ENCODE results near the gene FMN1.
"Not testable (repeated sequence)": the region's sequence is repeated elsewhere in the genome, so short reads cannot be mapped to it uniquely, and the experiment has no call there.

The FMN1 gene

DNA sequence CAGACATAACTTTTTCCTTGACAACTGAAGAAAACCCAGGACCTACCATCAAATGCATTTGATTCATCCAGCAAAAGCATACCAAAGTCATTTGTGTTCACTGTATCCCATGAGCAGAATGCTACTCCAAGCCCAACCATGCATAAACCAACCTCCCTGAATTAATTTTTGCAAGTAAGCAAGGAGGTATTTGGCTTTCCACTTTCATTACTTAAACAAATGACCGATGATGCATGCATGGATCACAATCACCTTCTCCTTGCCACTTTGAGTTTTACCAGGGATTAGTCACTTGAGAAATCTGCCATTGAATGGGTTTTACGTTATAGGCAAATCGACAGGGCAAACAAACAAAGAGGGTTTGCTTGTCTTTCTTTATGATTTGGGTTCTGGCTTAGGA is 214.8 kb downstream of the FMN1 start:
- DNase-seq: no peak

GRCh38 chr15:32977506-32977905 is 217.0 kb downstream of the FMN1 start:
- no peak for DNase-seq

DNA sequence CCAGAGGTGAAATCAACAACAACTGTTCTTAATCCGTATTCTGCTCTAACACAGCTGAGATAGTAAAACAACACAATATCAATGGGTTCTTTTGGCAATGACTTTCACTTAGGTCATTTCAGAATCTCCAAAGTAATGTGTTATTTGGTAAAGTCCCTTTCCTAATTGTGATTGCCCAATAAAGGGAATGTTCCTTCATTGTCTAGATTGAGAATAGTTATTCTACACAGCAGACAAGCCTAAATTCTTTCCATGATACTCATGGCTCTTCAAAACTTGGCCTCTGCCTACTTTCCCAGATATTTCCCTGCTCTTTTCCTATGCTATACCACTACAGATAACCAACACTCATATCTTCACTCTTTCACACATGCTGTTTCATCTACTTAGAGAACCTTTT is 219.8 kb downstream of the FMN1 start:
- no peak for DNase-seq

- DNase-seq: no peak
These were observed 221.8 kb downstream of the FMN1 start for GRCh38 chr15:32972686-32973085.

GRCh38 chr15:32970847-32971246 is 223.7 kb downstream of the FMN1 start:
- no peak for DNase-seq

DNA sequence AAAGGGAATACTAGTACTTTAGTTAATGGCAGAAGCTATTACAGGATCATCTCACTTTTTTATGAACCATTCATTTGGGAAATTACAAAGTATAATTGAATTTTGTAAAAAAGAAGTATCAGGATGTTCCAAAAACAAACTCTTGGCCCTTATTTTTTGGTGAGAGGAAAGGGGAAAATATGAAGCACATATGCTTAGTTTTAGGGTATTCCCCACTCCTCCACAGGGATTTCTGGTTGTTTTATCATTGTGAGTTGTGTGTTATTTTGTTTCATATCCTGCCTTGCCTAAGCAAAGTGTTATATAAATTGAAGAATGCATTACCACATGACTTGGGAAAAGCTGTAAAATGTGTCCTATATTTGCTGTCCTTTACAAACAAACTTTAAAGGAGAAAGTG is 227.0 kb downstream of the FMN1 start:
- DNase-seq: no peak

DNA sequence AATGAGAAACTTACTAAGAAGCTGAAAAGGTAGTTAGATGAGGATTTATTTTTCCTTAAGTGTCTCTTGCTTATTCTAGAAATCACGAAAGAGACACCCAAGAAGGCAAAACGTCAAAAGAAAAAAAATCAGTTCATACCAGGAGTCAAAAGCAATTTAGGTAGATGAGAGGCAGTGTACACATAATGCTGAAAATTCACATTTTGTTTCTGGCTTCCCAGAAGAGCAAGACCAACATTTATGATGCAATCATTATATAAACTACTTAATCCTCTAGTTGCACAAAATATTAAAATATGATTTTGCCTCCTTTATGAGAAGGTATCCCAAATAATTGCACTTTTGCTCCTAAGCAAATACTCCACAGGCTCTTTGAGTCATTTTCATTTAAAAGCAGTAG is 228.0 kb downstream of the FMN1 start:
- no peak for DNase-seq

DNA sequence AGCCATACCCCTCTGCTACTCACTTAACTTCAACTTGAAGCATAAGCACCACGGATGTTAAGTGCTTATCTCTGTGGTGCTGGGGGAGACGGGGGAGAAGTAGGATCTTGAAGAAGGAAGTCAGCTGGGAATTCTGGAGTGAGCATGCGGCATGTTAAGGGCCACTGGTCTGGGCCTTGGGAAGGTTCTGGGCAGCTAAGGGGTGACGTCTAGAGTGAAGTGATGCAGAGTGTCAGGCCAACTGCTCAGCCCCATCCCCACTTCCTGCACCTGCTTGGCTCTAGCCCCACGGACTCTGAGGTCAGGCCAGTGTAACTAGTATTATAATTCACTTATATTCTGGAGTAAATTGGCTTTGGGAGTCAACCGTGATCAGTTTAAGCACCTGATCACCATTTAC is 228.6 kb downstream of the FMN1 start:
- no peak for DNase-seq

- no peak for DNase-seq
These were observed 235.4 kb downstream of the FMN1 start for GRCh38 chr15:32959077-32959476.

DNA sequence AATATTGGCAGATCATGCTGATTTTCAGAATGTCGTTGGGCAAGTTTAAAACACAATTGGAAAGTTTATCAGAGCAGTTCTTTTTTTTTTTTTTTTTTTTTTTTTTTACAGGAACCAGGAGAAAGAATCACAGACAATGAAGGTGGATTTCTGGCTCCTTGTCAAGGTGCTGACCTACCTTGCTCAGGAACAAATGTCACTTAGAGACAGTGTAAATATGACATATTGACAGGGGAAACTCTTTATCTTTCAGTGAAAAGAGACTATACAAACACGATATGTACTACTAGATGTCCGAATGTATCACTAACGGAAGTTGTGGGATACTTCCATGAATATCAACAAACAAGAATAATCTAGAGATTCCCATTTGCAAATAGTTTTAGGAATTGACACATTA is 237.3 kb downstream of the FMN1 start:
- DNase-seq: no peak

GRCh38 chr15:32956711-32957110 is 237.8 kb downstream of the FMN1 start:
- no peak for DNase-seq

DNA sequence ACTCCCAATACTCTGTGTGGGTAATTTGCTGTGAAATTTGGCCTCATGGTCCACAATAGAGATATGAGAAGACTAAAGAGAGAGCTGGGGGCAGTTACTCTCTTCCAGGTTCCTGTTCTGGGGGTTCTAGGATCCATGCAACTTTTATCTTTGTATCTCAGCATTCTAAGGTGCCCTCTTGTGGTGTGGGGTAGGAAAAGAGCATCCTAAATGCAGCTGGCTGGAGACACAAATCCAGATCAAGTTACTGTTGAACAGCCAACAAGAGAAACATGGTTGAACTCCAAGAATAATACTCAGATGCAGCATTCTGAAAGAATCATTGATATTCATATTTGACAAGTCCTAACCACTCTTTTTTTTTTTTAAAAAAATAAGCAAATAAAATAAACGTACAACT is 238.5 kb downstream of the FMN1 start:
- peak in 9 of 56 donors; percentile 0 to 10 (median 2) for DNase-seq

GRCh38 chr15:32953533-32953910 is 241.0 kb downstream of the FMN1 start:
- DNase-seq: no peak

- no peak for DNase-seq
These were observed 241.5 kb downstream of the FMN1 start for GRCh38 chr15:32952901-32953532.

DNA sequence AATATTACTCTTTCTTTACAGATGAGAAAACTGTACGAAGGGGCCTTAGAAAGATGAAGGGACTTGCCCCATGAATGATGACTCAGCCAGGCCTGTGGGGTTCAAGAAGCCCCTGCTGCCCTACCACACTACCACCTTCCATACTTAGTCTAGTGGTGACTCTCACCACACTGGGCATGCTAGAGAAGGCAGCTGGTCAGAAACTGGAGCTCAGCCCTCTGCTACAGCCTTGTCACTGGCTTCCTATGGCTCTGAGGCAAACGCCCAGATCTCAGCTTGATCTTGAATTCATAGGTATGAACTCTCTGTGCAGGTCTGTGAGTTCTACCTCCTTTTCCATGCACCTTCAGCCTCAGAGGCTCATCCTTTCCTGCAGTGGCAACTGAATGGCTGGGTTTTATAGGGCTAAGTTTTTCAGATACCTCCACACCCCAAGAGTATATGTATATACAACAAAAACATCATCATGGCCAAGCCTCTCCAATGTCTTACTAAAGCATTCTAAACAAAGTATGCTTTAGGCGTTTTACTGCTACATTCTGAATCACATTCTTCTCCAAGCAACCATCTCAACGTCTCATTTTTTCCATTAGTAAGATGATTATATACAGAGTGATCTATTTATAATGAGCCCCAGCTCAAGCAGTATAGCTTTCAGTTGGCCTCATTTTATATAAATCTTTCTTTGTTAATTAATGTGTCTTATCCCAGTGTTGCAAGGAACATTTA is 242.6 kb downstream of the FMN1 start:
- no peak for DNase-seq

DNA sequence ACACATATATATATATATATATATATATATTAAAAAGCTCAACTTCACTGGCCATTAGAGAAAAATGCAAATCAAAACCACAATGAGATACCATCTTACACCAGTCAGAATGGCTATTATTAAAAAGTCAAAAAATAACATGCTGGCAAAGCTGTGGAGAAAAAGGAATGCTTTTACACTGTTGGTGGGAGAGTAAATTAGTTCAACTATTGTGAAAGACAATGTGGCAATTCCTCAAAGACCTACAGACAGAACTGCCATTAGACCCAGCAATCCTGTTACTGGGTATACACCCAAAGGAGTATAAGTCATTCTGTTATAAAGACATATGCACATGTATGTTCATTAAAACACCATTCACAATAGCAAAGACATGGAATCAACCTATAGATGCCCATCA is 244.5 kb downstream of the FMN1 start:
- DNase-seq: not testable (repeated sequence)

DNA sequence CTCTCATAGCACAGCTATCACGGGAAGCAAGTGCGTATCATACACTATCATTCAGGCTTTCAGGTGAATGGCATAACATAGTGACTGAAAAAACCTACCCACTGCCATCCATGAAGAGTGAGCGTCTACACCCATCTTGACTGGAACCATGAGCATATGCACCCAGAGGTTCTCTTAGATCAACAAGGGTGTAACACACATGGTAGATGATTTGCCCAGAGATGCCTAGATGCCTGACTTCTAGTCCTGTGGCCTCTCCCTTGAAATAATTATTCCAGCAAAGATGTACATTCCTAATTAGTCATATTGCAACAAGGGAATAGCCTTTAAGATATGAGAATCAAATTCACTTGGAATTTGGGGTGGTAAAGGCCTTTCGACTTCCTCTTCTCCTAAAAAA is 248.3 kb downstream of the FMN1 start:
- no peak for DNase-seq

- no peak for DNase-seq
These were observed 250.1 kb downstream of the FMN1 start for GRCh38 chr15:32944431-32944830.

- no peak for DNase-seq
These were observed 250.8 kb downstream of the FMN1 start for GRCh38 chr15:32943711-32944110.

DNA sequence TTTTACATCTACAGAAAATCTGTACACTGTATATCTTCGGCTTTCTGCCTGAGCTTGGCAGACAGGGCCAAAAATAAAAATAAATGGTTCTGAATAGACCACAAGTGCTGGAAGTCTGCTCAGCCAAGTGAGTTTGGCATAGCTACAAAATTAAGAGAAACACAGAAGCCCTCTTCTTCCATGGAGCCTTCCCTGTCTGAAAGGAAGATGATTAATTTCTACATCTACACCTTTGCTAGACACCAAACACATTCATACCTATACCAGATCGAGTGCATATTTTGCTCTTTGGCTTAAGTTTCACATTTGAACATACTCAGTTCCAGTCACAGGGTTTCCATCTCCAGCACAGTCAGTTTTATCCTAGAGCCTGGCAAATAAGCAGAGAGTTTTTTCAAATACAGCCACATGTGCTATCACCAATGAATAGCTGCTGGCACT is 252.1 kb downstream of the FMN1 start:
- DNase-seq: no peak

GRCh38 chr15:32941823-32942222 is 252.7 kb downstream of the FMN1 start:
- no peak for DNase-seq

GRCh38 chr15:32936976-32937375 is 257.5 kb downstream of the FMN1 start:
- DNase-seq: no peak

GRCh38 chr15:32936283-32936918 is 258.1 kb downstream of the FMN1 start:
- DNase-seq: no peak
